K562 (cell line): ENCODE data around the gene ETNK1. TPM values are rescaled to one million over a fixed set of nuclear protein-coding genes. Genes with fewer than 3 reads are reported as not detected.

ENCODE experiments used
- ATAC-seq: fragments of 200-7000 bp; cut with Tn5 transposase; 3 replicates; pipeline ENCODE4 v1.9.1; 2020; ENCODE audit warnings: moderate library complexity
- BruUV-seq: library from RNA; stranded (reverse); fragments of 400-500 nt; replicated peaks from 2 replicates; lab custom pipeline; 2021; lab: Mats Ljungman, UMichigan
- CTCF ChIA-PET: fragments of 300-600 bp; formaldehyde crosslinking; extraction: SDS; loops from one replicate; lab custom pipeline; 2021; ENCODE audit warnings: low intra/inter-chr PET ratio; lab: Yijun Ruan, JAX
- POLR2A ChIA-PET: fragments of 300-600, 350-650 bp; sonication (Branson Sonifier 250); formaldehyde crosslinking; extraction: SDS; loops from one replicate; lab custom pipeline; 2021; ENCODE audit warnings: antibody characterized with exemption, inconsistent platforms; lab: Yijun Ruan, JAX
- DNase-seq, 4 experiments: peaks; one replicate each; pipeline versions ENCODE4 v3.0.0 to v3.0.0-alpha.2; 2011 to 2018; ENCODE audit warnings: low spot score in 3 of 4, mixed read lengths in 3 of 4; ENCODE audit errors: extremely low read depth in 1 of 4
- FAIRE-seq: peaks from 2 replicates; lab custom pipeline; 2011; peaks lifted over from hg19 to GRCh38; lab: Jason Lieb, UNC
- H2AFZ ChIP-seq: 2 replicates; pipeline ENCODE4 v1.6.0; 2011; ENCODE audit warnings: low read depth, low read length, control low read depth, inconsistent platforms
- H3K27ac ChIP-seq: fragments of 200-600 bp; 3 replicates; pipeline ENCODE4 v1.8.0; 2011; ENCODE audit warnings: low read depth, mild to moderate bottlenecking, control low read depth, inconsistent platforms, low read length, moderate library complexity, mixed read lengths; ENCODE audit errors: extremely low read depth
- H3K27me3 ChIP-seq, 2 experiments: fragments of 300-600 bp in 1 of 2; 2 replicates in 1 of 2; 3 replicates in 1 of 2; pipeline versions ENCODE4 v1.6.0 to v1.8.0; 2011; ENCODE audit warnings: inconsistent platforms in 2 of 2, low read length in 2 of 2, mild to moderate bottlenecking in 1 of 2, mixed read lengths in 1 of 2, moderate library complexity in 1 of 2; ENCODE audit not compliant: control insufficient read depth in 2 of 2, insufficient read depth in 2 of 2
- H3K36me3 ChIP-seq: fragments of 300-600 bp; 3 replicates; pipeline ENCODE4 v1.8.0; 2011; ENCODE audit warnings: mild to moderate bottlenecking, low read length, inconsistent platforms; ENCODE audit not compliant: control insufficient read depth, insufficient read depth
- H3K4me1 ChIP-seq, 2 experiments: fragments of 200-600 bp in 1 of 2; replicated peaks in 1 of 2; 2 replicates in 1 of 2; 3 replicates in 1 of 2; pipeline versions ENCODE4 v1.5.1 to v1.8.0; 2011; ENCODE audit warnings: inconsistent platforms in 2 of 2, low read length in 2 of 2, mild to moderate bottlenecking in 1 of 2, mixed read lengths in 1 of 2, moderate library complexity in 1 of 2; ENCODE audit not compliant: control insufficient read depth in 2 of 2, insufficient read depth in 2 of 2
- H3K4me2 ChIP-seq: 2 replicates; pipeline ENCODE4 v1.6.1; 2011; ENCODE audit warnings: low read length, control low read depth, inconsistent platforms, mixed read lengths; ENCODE audit not compliant: insufficient read depth
- H3K4me3 ChIP-seq: fragments of 200-600 bp; sonication (generic), shearing (Covaris generic); 2 replicates; pipeline ENCODE4 v1.5.1; 2016; ENCODE audit warnings: control low read depth, inconsistent platforms
- H3K79me2 ChIP-seq: fragments of 200-600 bp; 3 replicates; pipeline ENCODE4 v1.8.0; 2011; ENCODE audit warnings: low read length, inconsistent platforms; ENCODE audit not compliant: control insufficient read depth, insufficient read depth
- H3K9ac ChIP-seq, 2 experiments: 2 replicates each; pipeline versions ENCODE4 v1.6.0 to v1.6.1; 2011; ENCODE audit warnings: low read depth in 2 of 2, low read length in 2 of 2, control low read depth in 1 of 2, inconsistent platforms in 1 of 2, mild to moderate bottlenecking in 1 of 2, mixed read lengths in 1 of 2; ENCODE audit not compliant: insufficient read depth in 1 of 2
- H3K9me1 ChIP-seq: one replicate; pipeline ENCODE4 v1.6.0; 2011; ENCODE audit warnings: inconsistent platforms, mild to moderate bottlenecking, low read length, moderate library complexity; ENCODE audit not compliant: control insufficient read depth, insufficient read depth
- H3K9me3 ChIP-seq: replicated peaks from 2 replicates; pipeline ENCODE4 v1.5.1; 2011; ENCODE audit warnings: low read depth, low read length, inconsistent platforms; ENCODE audit not compliant: control insufficient read depth, insufficient read depth
- H4K20me1 ChIP-seq: replicated peaks from 2 replicates; pipeline ENCODE4 v1.6.1; 2011; ENCODE audit warnings: low read length, inconsistent platforms, mixed read lengths; ENCODE audit not compliant: control insufficient read depth, insufficient read depth
- CREB3L1 ChIP-seq: fragments of 450-650 bp; IDR thresholded peaks from 2 replicates; pipeline ENCODE4 v1.6.1; 2014; ENCODE audit warnings: low read depth, mild to moderate bottlenecking, moderate library complexity, borderline replicate concordance
- E4F1 ChIP-seq: fragments of 250-450 bp; sonication (Bioruptor Pico); IDR thresholded peaks from 2 replicates; pipeline ENCODE4 v1.5.0; 2021; ENCODE audit warnings: mild to moderate bottlenecking, borderline replicate concordance
- FOXJ3 ChIP-seq: sonication (generic); formaldehyde crosslinking; IDR thresholded peaks from 2 replicates; pipeline ENCODE4 v1.4.0; 2020; ENCODE audit warnings: mild to moderate bottlenecking, missing genetic modification reagents
- FOXK2 ChIP-seq, 2 experiments: fragments of 450-650 bp; IDR thresholded peaks in 1 of 2; conservative IDR thresholded peaks in 1 of 2; 2 replicates each; pipeline ENCODE4 v1.6.1; 2016; ENCODE audit warnings: low read depth in 2 of 2, mild to moderate bottlenecking in 1 of 2
- IRF2 ChIP-seq: sonication (generic); formaldehyde crosslinking; IDR thresholded peaks from 2 replicates; pipeline ENCODE4 v1.8.1; 2022; ENCODE audit warnings: mild to moderate bottlenecking, missing genetic modification reagents
- NFIX ChIP-seq: fragments of 250-450 bp; sonication (Bioruptor Pico); IDR thresholded peaks from 2 replicates; pipeline ENCODE4 v1.4.0; 2020; ENCODE audit warnings: low read depth, mild to moderate bottlenecking, moderate library complexity
- SREBF1 ChIP-seq: fragments of 150-350 bp; IDR thresholded peaks from 2 replicates; pipeline ENCODE4 v1.6.1; 2014; ENCODE audit warnings: antibody characterized with exemption, low read depth, low read length, borderline replicate concordance
- ZNF143 ChIP-seq: sonication (generic); formaldehyde crosslinking; IDR thresholded peaks from 2 replicates; pipeline ENCODE4 v1.9.0; 2022; ENCODE audit warnings: mild to moderate bottlenecking, missing genetic modification reagents
- ZNF280A ChIP-seq: fragments of 450-650 bp; IDR thresholded peaks from 2 replicates; pipeline ENCODE4 v1.6.1; 2018; ENCODE audit warnings: mild to moderate bottlenecking, low read depth; ENCODE audit not compliant: partially characterized antibody
- ZNF436 ChIP-seq: fragments of 250-450, 450-650 bp; sonication (Bioruptor Pico); formaldehyde crosslinking; IDR thresholded peaks from 2 replicates; pipeline ENCODE4 v1.7.0; 2020; ENCODE audit warnings: mild to moderate bottlenecking
- ZNF551 ChIP-seq: fragments of 250-450 bp; sonication (Bioruptor Pico); IDR thresholded peaks from 2 replicates; pipeline ENCODE4 v1.5.0; 2021; ENCODE audit warnings: mild to moderate bottlenecking, moderate library complexity
- ZNF639 ChIP-seq, 2 experiments: fragments of 200-800 bp in 1 of 2; sonication (Bioruptor generic) in 1 of 2; sonication (generic) in 1 of 2; formaldehyde crosslinking in 1 of 2; IDR thresholded peaks in 1 of 2; conservative IDR thresholded peaks in 1 of 2; 2 replicates each; pipeline versions ENCODE4 v1.5.0 to v1.6.1; 2016 to 2020; ENCODE audit warnings: missing compliant biosample characterization in 1 of 2, missing genetic modification characterization in 1 of 2, missing genetic modification reagents in 1 of 2
- ZNF785 ChIP-seq: fragments of 250-450 bp; sonication (Bioruptor Pico); IDR thresholded peaks from 2 replicates; pipeline ENCODE4 v1.4.0; 2020; ENCODE audit warnings: mild to moderate bottlenecking
- WGBS: fragments of 100-300 bp; shearing (Covaris generic); methylation state at CpG from one replicate; pipeline ENCODE4 v1.1.6; 2016; ENCODE audit warnings: low coverage, mixed read lengths; ENCODE audit not compliant: insufficient coverage; ENCODE audit errors: missing lambda C conversion rate; 5-methylcytosine and 5-hydroxymethylcytosine counted together
- in situ Hi-C: fragments of 300-500 bp; cut with MboI; formaldehyde crosslinking; loops from 4 replicates; pipeline ENCODE4 v1.15.0; 2018; ENCODE audit warnings: inconsistent platforms, mixed read lengths
- intact Hi-C: fragments of 100-400 bp; cut with micrococcal nuclease; formaldehyde crosslinking; loops from 2 replicates; pipeline ENCODE4 v1.14.2; 2022
- polyA plus RNA-seq, 8 experiments: library from polyadenylated mRNA; depleted of rRNA in 4 of 8; stranded (reverse) in 5 of 8; unstranded in 3 of 8; fragments of >200 nt; fragmentation: Nextera tagmentation in 2 of 8; fragmentation: Illumina TruSeq in 1 of 8; extraction: Ambion mirVana in 2 of 8; extraction: Trizol in 1 of 8; gene quantifications; 2 replicates each; pipeline versions ENCODE4 v1.2.1 to v1.2.3, GENCODE V29; 2011 to 2014; ENCODE audit warnings: inconsistent platforms in 1 of 8, missing spikeins in 1 of 8
- total RNA-seq, 7 experiments: library from RNA; depleted of rRNA in 6 of 7; stranded (reverse); fragments of >200 nt in 6 of 7; fragmentation: Illumina TruSeq in 2 of 7; extraction: Trizol in 2 of 7; gene quantifications; 2 replicates each; pipeline versions ENCODE4 v1.2.1 to v1.2.3, GENCODE V29; 2011 to 2021; ENCODE audit warnings: low replicate concordance in 1 of 7

ETNK1 gene
- total and polyA plus RNA-seq, 9 of the 15 experiments (the other 6 are each of a cell fraction or from before 2014, with no cell fraction given): 10.0 to 70.5 (median 36.0) TPM

GRCh38 chr12:22733756-22734155 lies 108.8 kb downstream of the ETNK1 start (continued):
- TF ChIP-seq E4F1 (CRISPR knock-in tag) (no peak), FOXK2 (conservative IDR thresholded peaks at IDR 0.05 in 1 of 2, IDR thresholded peaks at IDR 0.05 in 1 of 2; ENCODE audit: low read depth in 2 of 2) (no peak)

GRCh38 chr12:22738945-22739344 lies 114.0 kb downstream of the ETNK1 start:
- CTCF ChIA-PET: interaction anchor here (0.6 kb wide), 1 partner anchor 8 kb away, joined by 3 read pairs; no protein-coding TSS in a partner anchor

More at GRCh38 chr12:22738945-22739344, 114.0 kb downstream of the ETNK1 start:
- FAIRE-seq: no peak
- H3K9ac ChIP-seq: no peak overlapping the region
- no peak overlapping the region for H3K4me2 ChIP-seq
- POLR2A ChIA-PET: no interaction called here
- BruUV-seq: no TSS peak
- H3K4me1 ChIP-seq: no peaks in the 10 kb centered on the region
- DNase-seq: no peak
- H3K27me3 ChIP-seq: peaks cover 5 to 15% of the 10 kb centered on the region in 2 experiments; a peak in 2 of 5 replicates
- no peaks in the 10 kb centered on the region for H3K79me2 ChIP-seq
- H3K9me3 ChIP-seq: no peaks in the 10 kb centered on the region
- no peak overlapping the region for H3K27ac ChIP-seq
- H4K20me1 ChIP-seq: no peaks in the 10 kb centered on the region
- no peak for TF ChIP-seq CREB3L1
- no peak for TF ChIP-seq ZNF436
- TF ChIP-seq IRF2 (CRISPR knock-in tag): no peak
- TF ChIP-seq ZNF143: no peak
- TF ChIP-seq ZNF639 (CRISPR knock-in tag; conservative IDR thresholded peaks at IDR 0.05 in 1 of 2, IDR thresholded peaks at IDR 0.05 in 1 of 2): no peak
- TF ChIP-seq ZNF280A: no peak
- TF ChIP-seq NFIX: no peak
- TF ChIP-seq ZNF551 (CRISPR knock-in tag): no peak
- TF ChIP-seq SREBF1: no peak
- TF ChIP-seq ZNF785: no peak
- TF ChIP-seq FOXJ3 (CRISPR knock-in tag): no peak
- in situ Hi-C loops: no loop called here
- no peaks in the 10 kb centered on the region for H3K9me1 ChIP-seq
- intact Hi-C loops: no loop called here
- ATAC-seq: no peak
- WGBS: 0% methylated on average over 1 of the region's 1 CpG
- no peak overlapping the region for H3K4me3 ChIP-seq
- no peak overlapping the region for H2AFZ ChIP-seq
- no peaks in the 10 kb centered on the region for H3K36me3 ChIP-seq
